H1 (cell line): ENCODE measurements around the gene NR2C2. TPM values are rescaled to one million over a fixed set of nuclear protein-coding genes. Genes with fewer than 3 reads are reported as not detected.

Experiments used
- CTCF ChIA-PET: fragments of 300-600 bp; sonication (Branson Sonifier 250); formaldehyde crosslinking; loops from one replicate; lab custom pipeline; 2021; ENCODE audit not compliant: partially characterized antibody; lab: Charles Lee
- POLR2A ChIA-PET: fragments of 300-600 bp; sonication (Branson Sonifier 250); formaldehyde crosslinking; loops from one replicate; lab custom pipeline; 2021; ENCODE audit warnings: inconsistent platforms; ENCODE audit not compliant: partially characterized antibody; lab: Charles Lee
- DNase-seq, 2 experiments: peaks; one replicate each; pipeline versions ENCODE4 v3.0.0 to v3.0.0-alpha.2; 2010 to 2022; ENCODE audit warnings: low spot score in 2 of 2, low read depth in 1 of 2, mixed read lengths in 1 of 2
- FAIRE-seq: peaks from 2 replicates; lab custom pipeline; 2011; peaks lifted over from hg19 to GRCh38; lab: Jason Lieb, UNC
- H2AFZ ChIP-seq: 2 replicates; pipeline ENCODE4 v1.8.1; 2012; ENCODE audit warnings: low read length, inconsistent platforms
- H2AK5ac ChIP-seq: 2 replicates; pipeline ENCODE4 v1.6.1; 2013; ENCODE audit warnings: low read depth, low read length
- H2BK120ac ChIP-seq: replicated peaks from 2 replicates; pipeline ENCODE3; 2013; ENCODE audit warnings: low read depth, low read length, inconsistent platforms
- H2BK12ac ChIP-seq: 2 replicates; pipeline ENCODE4 v1.6.1; 2013; ENCODE audit warnings: low read depth, low read length
- H2BK15ac ChIP-seq: 2 replicates; pipeline ENCODE4 v1.6.1; 2013; ENCODE audit warnings: low read length
- H2BK20ac ChIP-seq: 2 replicates; pipeline ENCODE4 v1.6.1; 2013; ENCODE audit warnings: low read length
- H2BK5ac ChIP-seq: 2 replicates; pipeline ENCODE4 v1.6.1; 2013; ENCODE audit warnings: low read depth, low read length
- H3K14ac ChIP-seq: 2 replicates; pipeline ENCODE4 v1.6.1; 2013; ENCODE audit warnings: inconsistent platforms; ENCODE audit not compliant: insufficient read length
- H3K18ac ChIP-seq: 2 replicates; pipeline ENCODE4 v1.6.1; 2013; ENCODE audit warnings: low read length; ENCODE audit errors: extremely low read depth
- H3K23ac ChIP-seq: 2 replicates; pipeline ENCODE4 v1.6.1; 2013; ENCODE audit warnings: inconsistent platforms; ENCODE audit not compliant: insufficient read length
- H3K23me2 ChIP-seq: 2 replicates; pipeline ENCODE4 v1.6.1; 2013; ENCODE audit warnings: low read depth, low read length
- H3K27ac ChIP-seq: 2 replicates; pipeline ENCODE4 v1.6.1; 2011; ENCODE audit warnings: low read depth, low read length, inconsistent platforms
- H3K27me3 ChIP-seq, 4 experiments: replicated peaks in 1 of 4; 1 replicate in 1 of 4; 2 replicates in 3 of 4; pipeline versions ENCODE4 v1.6.1 to v1.8.1; 2011 to 2013; ENCODE audit warnings: low read length in 3 of 4, mild to moderate bottlenecking in 3 of 4, inconsistent platforms in 2 of 4, mixed read lengths in 2 of 4, moderate library complexity in 1 of 4; ENCODE audit not compliant: control insufficient read depth in 3 of 4, insufficient read depth in 3 of 4; ENCODE audit errors: extremely low read depth in 1 of 4
- H3K36me3 ChIP-seq, 4 experiments: 2 replicates each; pipeline versions ENCODE4 v1.6.1 to v1.8.1; 2011 to 2013; ENCODE audit warnings: mild to moderate bottlenecking in 4 of 4, low read length in 3 of 4, moderate library complexity in 2 of 4, control low read depth in 1 of 4, inconsistent platforms in 1 of 4; ENCODE audit not compliant: insufficient read depth in 4 of 4, control insufficient read depth in 2 of 4
- H3K4ac ChIP-seq: replicated peaks from 2 replicates; pipeline ENCODE3; 2013; ENCODE audit warnings: low read length, low read depth, mixed read lengths, inconsistent platforms; ENCODE audit not compliant: insufficient read length
- H3K4me1 ChIP-seq, 4 experiments: replicated peaks in 1 of 4; 1 replicate in 1 of 4; 2 replicates in 3 of 4; pipeline versions ENCODE4 v1.6.1 to v1.8.1; 2011 to 2013; ENCODE audit warnings: low read length in 3 of 4, inconsistent platforms in 2 of 4, mixed read lengths in 1 of 4; ENCODE audit not compliant: insufficient read depth in 4 of 4, control insufficient read depth in 3 of 4
- H3K4me2 ChIP-seq, 2 experiments: 2 replicates each; pipeline versions ENCODE4 v1.6.1 to v1.8.1; 2011 to 2013; ENCODE audit warnings: low read depth in 2 of 2, low read length in 2 of 2, control low read depth in 1 of 2, inconsistent platforms in 1 of 2, mild to moderate bottlenecking in 1 of 2; ENCODE audit not compliant: insufficient read depth in 1 of 2
- H3K4me3 ChIP-seq, 4 experiments: fragments of 200-600, 300-600 bp in 1 of 4; sonication (generic), shearing (Covaris generic), sonication (Bioruptor Twin) in 1 of 4; 2 replicates each; pipeline versions ENCODE4 v1.5.1 to v1.8.1; 2011 to 2016; ENCODE audit warnings: low read length in 4 of 4, low read depth in 3 of 4, control low read depth in 2 of 4, inconsistent platforms in 2 of 4, mild to moderate bottlenecking in 2 of 4, mixed read lengths in 1 of 4, moderate library complexity in 1 of 4; ENCODE audit not compliant: insufficient read depth in 2 of 4; ENCODE audit errors: extremely low read depth in 1 of 4
- H3K56ac ChIP-seq: replicated peaks from 2 replicates; pipeline ENCODE3; 2013; ENCODE audit warnings: low read depth, mild to moderate bottlenecking, mixed read lengths, low read length, inconsistent platforms; ENCODE audit not compliant: insufficient read length
- H3K79me1 ChIP-seq: 2 replicates; pipeline ENCODE4 v1.6.1; 2013; ENCODE audit warnings: low read depth, low read length, control low read depth
- H3K79me2 ChIP-seq, 2 experiments: 2 replicates each; pipeline versions ENCODE4 v1.6.1 to v1.8.1; 2012 to 2013; ENCODE audit warnings: low read length in 2 of 2, mild to moderate bottlenecking in 2 of 2, inconsistent platforms in 1 of 2; ENCODE audit not compliant: insufficient read depth in 2 of 2, control insufficient read depth in 1 of 2
- H3K9ac ChIP-seq, 4 experiments: replicated peaks in 1 of 4; 1 replicate in 1 of 4; 2 replicates in 3 of 4; pipeline versions ENCODE4 v1.6.1 to v1.8.1; 2011 to 2013; ENCODE audit warnings: low read depth in 3 of 4, low read length in 3 of 4, control low read depth in 2 of 4, mild to moderate bottlenecking in 2 of 4, moderate library complexity in 2 of 4, inconsistent platforms in 1 of 4; ENCODE audit errors: extremely low read depth in 1 of 4
- H3K9me3 ChIP-seq, 2 experiments: 2 replicates each; pipeline versions ENCODE4 v1.6.1 to v1.8.1; 2012 to 2013; ENCODE audit warnings: mild to moderate bottlenecking in 2 of 2, moderate library complexity in 2 of 2, control low read depth in 1 of 2, inconsistent platforms in 1 of 2, low read depth in 1 of 2, low read length in 1 of 2, mixed read lengths in 1 of 2; ENCODE audit not compliant: insufficient read depth in 2 of 2
- H4K20me1 ChIP-seq, 2 experiments: replicated peaks in 1 of 2; 2 replicates each; pipeline versions ENCODE3 to v1.8.1; 2011 to 2013; ENCODE audit warnings: inconsistent platforms in 2 of 2, low read length in 2 of 2, mild to moderate bottlenecking in 1 of 2; ENCODE audit not compliant: insufficient read depth in 2 of 2, control insufficient read depth in 1 of 2
- H4K5ac ChIP-seq: 2 replicates; pipeline ENCODE4 v1.6.1; 2013; ENCODE audit warnings: low read length, low read depth, mixed read lengths, inconsistent platforms; ENCODE audit not compliant: insufficient read length
- H4K8ac ChIP-seq: 2 replicates; pipeline ENCODE4 v1.8.0; 2013; ENCODE audit warnings: mild to moderate bottlenecking, moderate library complexity, low read length, inconsistent platforms; ENCODE audit not compliant: insufficient read depth; ENCODE audit errors: extremely low read depth
- H4K91ac ChIP-seq: replicated peaks from 2 replicates; pipeline ENCODE3; 2013; ENCODE audit warnings: low read length, mixed read lengths, inconsistent platforms; ENCODE audit not compliant: insufficient read length
- ASH2L ChIP-seq: fragments of 200-600, 300-600 bp; sonication (generic); IDR thresholded peaks from one replicate; pipeline ENCODE4 v1.7.1; 2017; ENCODE audit warnings: low read length
- CHD2 ChIP-seq: IDR thresholded peaks from 2 replicates; pipeline ENCODE4 v1.6.1; 2012; ENCODE audit warnings: low read length, improper control_type of control experiment
- CTCF ChIP-seq, 3 experiments: IDR thresholded peaks; 1 replicate in 2 of 3; 2 replicates in 1 of 3; pipeline versions ENCODE4 v1.5.1 to v1.6.1; 2011; ENCODE audit warnings: low read length in 3 of 3, mild to moderate bottlenecking in 3 of 3, inconsistent platforms in 2 of 3, low read depth in 1 of 3, moderate library complexity in 1 of 3; ENCODE audit not compliant: insufficient read depth in 1 of 3; ENCODE audit errors: control extremely low read depth in 1 of 3
- MAFK ChIP-seq: IDR thresholded peaks from 2 replicates; pipeline ENCODE4 v1.6.1; 2012; ENCODE audit warnings: low read depth, mild to moderate bottlenecking, improper control_type of control experiment, low read length
- POLR2A ChIP-seq, 2 experiments: IDR thresholded peaks; 1 replicate in 1 of 2; 2 replicates in 1 of 2; pipeline ENCODE4 v1.6.1; 2011; ENCODE audit warnings: low read depth in 2 of 2, low read length in 2 of 2, mild to moderate bottlenecking in 2 of 2; ENCODE audit errors: control extremely low read depth in 1 of 2
- POU5F1 ChIP-seq: IDR thresholded peaks from 2 replicates; pipeline ENCODE4 v1.6.1; 2011; ENCODE audit warnings: low read depth, mild to moderate bottlenecking, low read length, moderate library complexity
- SP1 ChIP-seq: IDR thresholded peaks from 2 replicates; pipeline ENCODE4 v1.6.1; 2011; ENCODE audit warnings: low read depth, low read length
- WGBS, 2 experiments: shearing (Covaris generic) in 1 of 2; methylation state at CpG; one replicate each; pipeline versions ENCODE4 v1.1.6 to v1.1.7; 2013 to 2015; ENCODE audit warnings: low lambda C conversion rate in 2 of 2, mixed read lengths in 2 of 2, inconsistent platforms in 1 of 2, low coverage in 1 of 2, missing lambda C conversion rate in 1 of 2; ENCODE audit not compliant: insufficient replicate concordance in 2 of 2, insufficient coverage in 1 of 2, insufficient read length in 1 of 2; ENCODE audit errors: extremely low coverage in 1 of 2, missing lambda C conversion rate in 1 of 2; 5-methylcytosine and 5-hydroxymethylcytosine counted together
- polyA plus RNA-seq, 7 experiments: library from polyadenylated mRNA; depleted of rRNA in 3 of 7; stranded (reverse) in 5 of 7; unstranded in 2 of 7; fragments of >200 nt in 5 of 7; fragments of 200-250 nt in 2 of 7; gene quantifications; 1 replicate in 5 of 7; 2 replicates in 1 of 7; 4 replicates in 1 of 7; pipeline versions ENCODE4 v1.2.1 to v1.2.3, GENCODE V29; 2011 to 2013; ENCODE audit warnings: missing spikeins in 2 of 7, mixed read lengths in 2 of 7
- total RNA-seq: library from RNA; stranded (reverse); fragmentation: NEBNext Ultra II Directional; extraction: Animal tissue kit (Norgen Biotek cat#: 25700); gene quantifications from 2 replicates; pipeline ENCODE4 v1.2.1, GENCODE V29; 2021
- TF ChIP-seq, protein P1 (sequence below): IDR thresholded peaks from 2 replicates; pipeline ENCODE4 v1.6.1; 2012; ENCODE audit warnings: low read length, inconsistent platforms

The NR2C2 gene
- total and polyA plus RNA-seq, 2 of the 8 experiments (the other 6 are each of a cell fraction or from before 2014, with no cell fraction given) = 16.6 to 44.4 TPM

DNA sequence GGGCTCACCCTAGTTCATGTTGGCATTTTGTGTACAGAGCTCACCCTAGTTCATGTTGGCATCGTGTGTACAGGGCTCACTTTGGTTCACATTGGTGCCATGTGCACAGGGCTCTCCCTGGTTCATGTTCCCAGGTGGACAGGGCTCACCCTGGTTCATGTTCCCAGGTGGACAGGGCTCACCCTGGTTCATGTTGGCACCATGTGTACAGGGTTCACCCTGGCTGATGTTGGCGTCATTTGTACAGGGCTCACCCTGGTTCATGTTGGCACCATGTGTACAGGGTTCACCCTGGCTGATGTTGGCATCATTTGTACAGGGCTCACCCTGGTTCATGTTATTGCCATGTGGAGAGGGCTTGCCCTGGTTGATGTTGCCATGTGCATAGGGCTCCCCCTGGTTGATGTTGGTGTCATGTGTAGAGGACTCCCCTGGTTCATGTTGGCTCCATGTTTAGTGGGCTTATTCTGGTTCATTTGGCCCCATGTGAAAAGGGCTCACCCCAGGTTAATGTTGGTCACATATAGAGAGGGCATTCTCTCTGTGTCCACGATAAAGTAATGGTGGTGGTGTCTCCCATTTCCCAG is 31.7 kb upstream of the NR2C2 start:
- no peak overlapping the region for H3K4me3 ChIP-seq
- no peak overlapping the region for H4K8ac ChIP-seq
- no peak overlapping the region for H2BK20ac ChIP-seq
- H4K91ac ChIP-seq = no peak overlapping the region
- no peak overlapping the region for H3K9ac ChIP-seq
- H3K36me3 ChIP-seq = no peaks in the 10 kb centered on the region
- H3K23ac ChIP-seq = no peak overlapping the region
- no peak overlapping the region for H3K14ac ChIP-seq
- no peak overlapping the region for H4K5ac ChIP-seq
- H3K27ac ChIP-seq = no peak overlapping the region
- H2AK5ac ChIP-seq = no peak overlapping the region
- H3K9me3 ChIP-seq = no peaks in the 10 kb centered on the region
- no peaks in the 10 kb centered on the region for H3K79me1 ChIP-seq
- no peak overlapping the region for H3K4me2 ChIP-seq
- 86% methylated on average over 3 of the region's 3 CpGs; no CpG with 5 or more reads in 1 of the 2 experiments for WGBS, 2 experiments
- no peak overlapping the region for H2BK12ac ChIP-seq
- no peak overlapping the region for H3K56ac ChIP-seq
- no peak for FAIRE-seq
- no peaks in the 10 kb centered on the region for H3K79me2 ChIP-seq
- POLR2A ChIA-PET = interaction anchor here (0.8 kb wide), 1 partner anchor 104 kb away, joined by 3 read pairs; no protein-coding TSS in a partner anchor
- H3K27me3 ChIP-seq = no peaks in the 10 kb centered on the region
- DNase-seq = no peak
- H3K4ac ChIP-seq = no peak overlapping the region
- CTCF ChIA-PET = interaction anchor here (0.6 to 21.0 kb wide), 14 partner anchors 20 to 314 kb away, joined by 3 to 337 read pairs (median 4); partner anchors contain the start of gene C3orf20
- H2BK120ac ChIP-seq = no peak overlapping the region
- no peak overlapping the region for H3K18ac ChIP-seq
- H3K4me1 ChIP-seq = no peaks in the 10 kb centered on the region; a peak in 2 of 7 replicates
- no peak overlapping the region for H2BK15ac ChIP-seq
- H3K23me2 ChIP-seq = no peaks in the 10 kb centered on the region
- H2AFZ ChIP-seq = no peak overlapping the region
- H4K20me1 ChIP-seq = no peaks in the 10 kb centered on the region
- no peak overlapping the region for H2BK5ac ChIP-seq
- TF ChIP-seq, protein P1, sequence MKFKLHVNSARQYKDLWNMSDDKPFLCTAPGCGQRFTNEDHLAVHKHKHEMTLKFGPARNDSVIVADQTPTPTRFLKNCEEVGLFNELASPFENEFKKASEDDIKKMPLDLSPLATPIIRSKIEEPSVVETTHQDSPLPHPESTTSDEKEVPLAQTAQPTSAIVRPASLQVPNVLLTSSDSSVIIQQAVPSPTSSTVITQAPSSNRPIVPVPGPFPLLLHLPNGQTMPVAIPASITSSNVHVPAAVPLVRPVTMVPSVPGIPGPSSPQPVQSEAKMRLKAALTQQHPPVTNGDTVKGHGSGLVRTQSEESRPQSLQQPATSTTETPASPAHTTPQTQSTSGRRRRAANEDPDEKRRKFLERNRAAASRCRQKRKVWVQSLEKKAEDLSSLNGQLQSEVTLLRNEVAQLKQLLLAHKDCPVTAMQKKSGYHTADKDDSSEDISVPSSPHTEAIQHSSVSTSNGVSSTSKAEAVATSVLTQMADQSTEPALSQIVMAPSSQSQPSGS = no peak
- no peak for TF ChIP-seq CHD2
- TF ChIP-seq ASH2L = no peak
- TF ChIP-seq SP1 = no peak
- TF ChIP-seq CTCF (IDR thresholded peaks at IDR 0.05; ENCODE audit: control extremely low read depth in 1 of 3, insufficient read depth in 1 of 3, low read depth in 1 of 3, low read length in 3 of 3) = peak in 2 of 3 experiments; percentile 46 to 52; a peak in 3 of 4 replicates
- no peak for TF ChIP-seq MAFK
- TF ChIP-seq POLR2A (IDR thresholded peaks at IDR 0.05; ENCODE audit: control extremely low read depth in 1 of 2, low read depth in 2 of 2, low read length in 2 of 2) = no peak
- TF ChIP-seq POU5F1 = no peak
